ENCODE data around the gene WDR46. TPM values are rescaled to one million over a fixed set of nuclear protein-coding genes. Genes with fewer than 3 reads are reported as not detected.
A peak's percentile ranks its signal among the peaks of the same experiment; 100 is the strongest.
"Not testable (repeated sequence)": the region's sequence is repeated elsewhere in the genome, so short reads cannot be mapped to it uniquely, and the experiment has no call there.

WDR46 gene
- total and polyA plus RNA-seq, 4 donors: 31.7 to 60.5 (median 52.8) TPM

DNA sequence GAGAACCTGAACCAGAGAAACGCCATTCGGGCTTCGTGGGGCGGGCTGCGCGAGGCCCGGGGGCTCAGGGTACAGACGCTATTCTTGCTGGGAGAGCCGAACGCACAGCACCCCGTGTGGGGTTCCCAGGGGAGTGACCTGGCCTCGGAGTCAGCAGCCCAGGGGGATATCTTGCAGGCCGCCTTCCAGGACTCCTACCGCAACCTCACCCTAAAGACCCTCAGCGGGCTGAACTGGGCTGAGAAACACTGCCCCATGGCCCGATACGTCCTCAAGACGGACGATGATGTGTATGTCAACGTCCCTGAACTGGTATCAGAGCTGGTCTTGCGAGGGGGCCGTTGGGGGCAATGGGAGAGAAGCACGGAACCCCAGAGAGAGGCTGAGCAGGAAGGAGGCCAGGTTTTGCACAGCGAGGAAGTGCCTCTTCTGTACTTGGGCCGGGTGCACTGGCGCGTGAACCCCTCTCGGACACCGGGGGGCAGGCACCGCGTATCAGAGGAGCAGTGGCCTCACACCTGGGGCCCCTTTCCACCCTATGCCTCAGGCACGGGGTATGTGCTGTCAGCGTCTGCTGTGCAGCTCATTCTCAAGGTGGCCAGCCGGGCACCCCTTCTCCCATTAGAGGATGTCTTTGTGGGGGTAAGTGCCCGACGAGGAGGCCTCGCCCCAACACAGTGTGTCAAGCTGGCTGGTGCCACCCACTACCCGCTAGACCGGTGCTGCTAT, 11.2 kb downstream of the WDR46 start:
- WGBS (ENCODE audit: insufficient coverage): 36% methylated on average over 35 of the region's 39 CpGs
- Histone ChIP-seq H3K9me3 (ENCODE audit: control insufficient read depth, insufficient read depth, low read length) (no peaks in the 10 kb centered on the region), H3K4me1 (ENCODE audit: control insufficient read depth, insufficient read depth, low read length) (peaks cover 36% of the 10 kb centered on the region), H3K27ac (ENCODE audit: low read depth, low read length) (peak overlapping the region; percentile 87), H3K36me3 (ENCODE audit: control insufficient read depth, insufficient read depth, low read length) (peaks cover 78% of the 10 kb centered on the region), H3K4me3 (ENCODE audit: low read depth, low read length) (peak overlapping the region; percentile 66), H3K27me3 (ENCODE audit: control insufficient read depth, insufficient read depth, low read length) (no peaks in the 10 kb centered on the region)
- peak in 1 of 6 donors; percentile 19 for DNase-seq (ENCODE audit: low read depth in 4 of 6, low spot score in 6 of 6)

DNA sequence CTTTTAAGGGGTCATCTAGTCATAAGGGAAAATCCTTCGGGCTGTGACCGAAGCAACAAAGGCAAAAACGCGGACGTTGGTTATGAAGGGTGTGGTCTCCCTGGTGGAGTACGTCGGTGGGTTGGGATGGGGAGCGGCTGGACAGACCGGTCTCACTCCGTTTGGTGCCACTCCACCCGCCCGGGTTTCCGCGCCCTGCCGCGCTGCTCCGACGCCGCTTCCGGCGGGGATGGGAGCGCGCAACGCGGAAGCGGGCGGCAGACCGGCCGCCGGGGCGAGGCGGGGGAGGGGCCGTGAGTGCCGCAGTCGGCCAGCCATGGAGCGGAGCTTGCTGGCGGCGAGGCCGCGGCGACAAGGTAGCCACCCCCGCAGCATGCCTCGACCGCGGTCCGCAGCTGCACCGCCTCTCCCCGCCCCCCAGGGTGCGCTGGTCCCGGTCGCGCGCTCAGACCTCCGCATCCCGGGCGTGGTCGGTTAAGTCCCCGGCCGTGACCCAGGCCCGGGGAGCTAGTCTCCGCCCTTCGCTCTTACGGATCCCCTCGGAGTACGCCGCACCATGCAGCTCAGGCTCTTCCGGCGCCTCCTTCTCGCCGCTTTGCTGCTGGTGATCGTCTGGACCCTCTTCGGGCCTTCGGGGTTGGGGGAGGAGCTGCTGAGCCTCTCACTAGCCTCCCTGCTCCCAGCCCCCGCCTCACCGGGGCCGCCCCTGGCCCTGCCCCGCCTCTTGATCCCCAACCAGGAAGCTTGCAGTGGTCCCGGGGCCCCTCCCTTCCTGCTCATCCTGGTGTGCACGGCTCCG, 12.0 kb downstream of the WDR46 start, which contains the start of gene B3GALT4:
TSS of gene B3GALT4 (plus strand) at position 260 of the 799 bp plus-strand sequence. CDS start at position 557, 297 bp downstream.
- Histone ChIP-seq H3K27me3 (ENCODE audit: control insufficient read depth, insufficient read depth, low read length) (no peaks in the 10 kb centered on the region), H3K4me1 (ENCODE audit: control insufficient read depth, insufficient read depth, low read length) (peaks cover 36% of the 10 kb centered on the region), H3K36me3 (ENCODE audit: control insufficient read depth, insufficient read depth, low read length) (peaks cover 71% of the 10 kb centered on the region)

DNA sequence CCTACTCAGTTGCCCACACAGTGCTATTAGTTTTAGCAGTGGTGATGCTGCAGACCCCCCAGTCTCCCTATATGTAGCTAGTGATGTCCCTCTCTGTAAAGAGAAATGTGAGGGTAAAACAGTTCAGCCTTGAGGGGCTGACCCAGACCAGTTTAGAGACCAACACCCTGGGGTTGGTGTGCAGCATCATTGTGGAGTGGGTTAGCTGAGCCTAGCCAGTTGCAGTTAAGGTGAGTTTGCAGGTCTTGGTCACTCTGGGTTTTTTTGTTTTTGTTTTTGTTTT, 12.5 kb downstream of the WDR46 start:
- H3K4me3 ChIP-seq (ENCODE audit: low read depth, low read length): peak overlapping the region; percentile 66
- DNase-seq (ENCODE audit: low read depth in 4 of 6, low spot score in 6 of 6): no peak
- H3K36me3 ChIP-seq (ENCODE audit: control insufficient read depth, insufficient read depth, low read length): peaks cover 67% of the 10 kb centered on the region
- H3K27me3 ChIP-seq (ENCODE audit: control insufficient read depth, insufficient read depth, low read length): no peaks in the 10 kb centered on the region
- H3K4me1 ChIP-seq (ENCODE audit: control insufficient read depth, insufficient read depth, low read length): peaks cover 36% of the 10 kb centered on the region
- H3K27ac ChIP-seq (ENCODE audit: low read depth, low read length): peak overlapping the region; percentile 75
- H3K9me3 ChIP-seq (ENCODE audit: control insufficient read depth, insufficient read depth, low read length): no peaks in the 10 kb centered on the region

More for the DNA sequence above, 12.0 kb downstream of the WDR46 start, which contains the start of gene B3GALT4:
- H3K4me3 ChIP-seq (ENCODE audit: low read depth, low read length): peak within 1 kb of the TSS; percentile 66
- under 1% methylated on average over 80 of the region's 80 CpGs for WGBS (ENCODE audit: insufficient coverage)
- DNase-seq (ENCODE audit: low read depth in 4 of 6, low spot score in 6 of 6): peak in 2 of 6 donors; percentile 81 to 87
- H3K9me3 ChIP-seq (ENCODE audit: control insufficient read depth, insufficient read depth, low read length): no peaks in the 10 kb centered on the region
- peak within 1 kb of the TSS; percentile 87 for H3K27ac ChIP-seq (ENCODE audit: low read depth, low read length)

DNA sequence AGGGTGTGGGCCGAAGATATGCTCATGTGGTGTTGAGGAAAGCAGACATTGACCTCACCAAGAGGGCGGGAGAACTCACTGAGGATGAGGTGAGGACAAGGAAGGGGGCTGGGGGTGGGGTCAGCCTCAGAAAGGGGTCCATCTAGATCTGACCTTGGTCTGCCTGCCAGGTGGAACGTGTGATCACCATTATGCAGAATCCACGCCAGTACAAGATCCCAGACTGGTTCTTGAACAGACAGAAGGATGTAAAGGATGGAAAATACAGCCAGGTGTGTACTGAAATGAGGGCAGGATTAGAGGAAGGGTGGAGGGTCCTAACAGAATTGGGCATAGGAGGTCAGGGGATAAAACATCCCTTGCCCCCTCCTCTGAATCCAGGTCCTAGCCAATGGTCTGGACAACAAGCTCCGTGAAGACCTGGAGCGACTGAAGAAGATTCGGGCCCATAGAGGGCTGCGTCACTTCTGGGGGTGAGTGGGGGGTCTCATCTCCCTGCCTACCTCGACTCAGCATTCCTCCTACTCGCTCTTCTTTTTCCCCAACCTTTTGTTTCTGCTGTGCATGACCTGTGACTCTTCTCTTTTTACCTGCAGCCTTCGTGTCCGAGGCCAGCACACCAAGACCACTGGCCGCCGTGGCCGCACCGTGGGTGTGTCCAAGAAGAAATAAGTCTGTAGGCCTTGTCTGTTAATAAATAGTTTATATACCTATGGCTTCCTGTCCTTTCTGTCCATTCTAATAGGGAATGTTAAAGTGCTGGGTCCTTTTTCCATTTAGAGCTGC, 13.1 kb downstream of the WDR46 start:
- H3K36me3 ChIP-seq (ENCODE audit: control insufficient read depth, insufficient read depth, low read length): peaks cover 67% of the 10 kb centered on the region
- H3K9me3 ChIP-seq (ENCODE audit: control insufficient read depth, insufficient read depth, low read length); H3K27me3 ChIP-seq (ENCODE audit: control insufficient read depth, insufficient read depth, low read length); DNase-seq (ENCODE audit: low read depth in 4 of 6, low spot score in 6 of 6): not testable (repeated sequence)
- H3K4me3 ChIP-seq (ENCODE audit: low read depth, low read length): peak overlapping the region; percentile 66
- WGBS (ENCODE audit: insufficient coverage): 75% methylated on average over 3 of the region's 16 CpGs
- peak overlapping the region; percentile 75 for H3K27ac ChIP-seq (ENCODE audit: low read depth, low read length)
- peaks cover 40% of the 10 kb centered on the region for H3K4me1 ChIP-seq (ENCODE audit: control insufficient read depth, insufficient read depth, low read length)

DNA sequence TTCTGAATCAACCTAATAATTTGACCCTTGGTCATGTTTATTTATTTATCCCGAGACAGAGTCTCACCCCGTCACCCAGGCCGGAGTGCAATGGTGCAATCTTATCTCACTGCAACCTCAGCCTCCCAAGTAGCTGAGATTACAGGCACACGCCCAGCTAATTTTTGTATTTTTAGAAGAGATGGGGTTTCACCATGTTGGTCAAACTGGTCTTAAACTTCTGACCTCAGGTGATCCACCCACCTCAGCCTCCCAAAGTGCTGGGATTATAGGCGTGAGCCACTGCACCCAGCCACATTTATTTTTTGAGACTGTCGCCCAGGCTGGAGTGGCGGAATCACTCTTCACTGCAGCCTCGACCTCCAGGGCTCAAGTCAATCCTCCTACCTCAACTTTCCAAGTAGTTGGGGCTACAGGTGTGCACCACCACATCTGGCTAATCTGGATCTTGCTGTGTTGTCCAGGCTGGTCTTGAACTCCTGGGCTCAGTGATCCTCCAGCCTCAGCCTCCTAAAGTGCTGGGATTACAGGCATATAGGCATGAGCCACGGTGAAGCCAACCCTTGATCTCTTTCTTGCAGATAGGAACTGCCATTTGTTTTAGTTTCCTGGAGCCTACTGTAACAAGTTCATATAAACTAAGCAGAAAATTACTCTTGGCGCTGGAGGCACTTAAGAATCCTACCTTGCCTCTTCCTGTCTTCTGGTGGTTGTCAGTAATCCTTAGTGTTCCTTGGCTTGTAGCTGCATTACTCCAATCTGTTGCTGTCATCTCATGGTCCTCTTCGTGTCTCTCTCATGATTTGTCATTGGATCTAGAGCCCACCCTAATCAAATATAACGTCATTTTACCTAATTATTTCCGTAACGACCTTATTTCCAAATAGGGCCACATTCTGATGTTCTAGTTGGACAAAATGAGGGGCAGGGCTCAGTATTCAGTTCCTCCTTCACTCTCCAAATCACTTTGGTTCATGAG, 14.8 kb downstream of the WDR46 start:
- DNase-seq (ENCODE audit: low read depth in 4 of 6, low spot score in 6 of 6): no peak
- Histone ChIP-seq H3K36me3 (ENCODE audit: control insufficient read depth, insufficient read depth, low read length) (peaks cover 50% of the 10 kb centered on the region), H3K4me1 (ENCODE audit: control insufficient read depth, insufficient read depth, low read length) (peaks cover 45% of the 10 kb centered on the region), H3K4me3 (ENCODE audit: low read depth, low read length) (no peak overlapping the region), H3K27me3 (ENCODE audit: control insufficient read depth, insufficient read depth, low read length) (no peaks in the 10 kb centered on the region), H3K9me3 (ENCODE audit: control insufficient read depth, insufficient read depth, low read length) (no peaks in the 10 kb centered on the region), H3K27ac (ENCODE audit: low read depth, low read length) (no peak overlapping the region)
- 88% methylated on average over 6 of the region's 14 CpGs for WGBS (ENCODE audit: insufficient coverage)

DNA sequence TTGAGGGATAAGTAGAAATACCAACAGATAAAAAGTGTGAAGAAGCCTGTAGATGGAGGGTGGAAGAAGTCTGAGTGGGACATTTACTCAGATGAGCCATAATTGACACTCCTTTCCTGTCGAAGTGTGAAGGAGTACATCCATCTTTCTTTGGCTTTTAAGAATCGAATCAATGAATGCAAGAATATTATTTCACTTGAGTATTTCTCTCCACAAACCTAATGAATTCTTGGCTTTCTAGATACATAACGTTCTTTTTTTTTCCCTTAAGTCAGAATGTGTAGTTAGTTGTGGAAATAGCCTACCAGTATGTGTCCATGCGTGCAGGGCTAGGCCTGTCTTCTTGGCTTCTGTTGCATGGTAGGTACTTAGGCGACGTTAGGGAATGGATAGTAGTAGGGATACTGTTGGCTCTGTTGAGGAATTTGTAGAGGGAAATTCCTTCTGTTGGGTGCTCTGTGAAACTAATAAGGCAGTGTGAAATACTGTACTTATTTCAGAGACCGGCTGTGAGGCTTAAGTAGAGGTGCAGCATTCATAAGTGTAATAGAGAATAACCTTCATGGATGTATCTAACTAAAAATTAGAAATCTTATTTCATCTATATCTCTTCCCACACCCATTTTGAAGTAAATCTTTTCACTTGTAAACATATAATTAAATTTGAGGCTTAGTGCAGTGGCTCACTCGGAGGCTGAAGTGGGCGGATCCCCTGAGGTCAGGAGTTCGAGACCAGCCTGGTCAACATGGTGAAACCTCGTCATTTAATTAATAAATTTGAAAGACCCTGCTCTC, 15.7 kb downstream of the WDR46 start:
- DNase-seq (ENCODE audit: low read depth in 4 of 6, low spot score in 6 of 6): no peak
- peaks cover 50% of the 10 kb centered on the region for H3K36me3 ChIP-seq (ENCODE audit: control insufficient read depth, insufficient read depth, low read length)
- peaks cover 43% of the 10 kb centered on the region for H3K4me1 ChIP-seq (ENCODE audit: control insufficient read depth, insufficient read depth, low read length)
- H3K4me3 ChIP-seq (ENCODE audit: low read depth, low read length): peak overlapping the region; percentile 99
- H3K27me3 ChIP-seq (ENCODE audit: control insufficient read depth, insufficient read depth, low read length): no peaks in the 10 kb centered on the region
- H3K27ac ChIP-seq (ENCODE audit: low read depth, low read length): no peak overlapping the region
- no peaks in the 10 kb centered on the region for H3K9me3 ChIP-seq (ENCODE audit: control insufficient read depth, insufficient read depth, low read length)
- 86% methylated on average over 4 of the region's 11 CpGs for WGBS (ENCODE audit: insufficient coverage)

DNA sequence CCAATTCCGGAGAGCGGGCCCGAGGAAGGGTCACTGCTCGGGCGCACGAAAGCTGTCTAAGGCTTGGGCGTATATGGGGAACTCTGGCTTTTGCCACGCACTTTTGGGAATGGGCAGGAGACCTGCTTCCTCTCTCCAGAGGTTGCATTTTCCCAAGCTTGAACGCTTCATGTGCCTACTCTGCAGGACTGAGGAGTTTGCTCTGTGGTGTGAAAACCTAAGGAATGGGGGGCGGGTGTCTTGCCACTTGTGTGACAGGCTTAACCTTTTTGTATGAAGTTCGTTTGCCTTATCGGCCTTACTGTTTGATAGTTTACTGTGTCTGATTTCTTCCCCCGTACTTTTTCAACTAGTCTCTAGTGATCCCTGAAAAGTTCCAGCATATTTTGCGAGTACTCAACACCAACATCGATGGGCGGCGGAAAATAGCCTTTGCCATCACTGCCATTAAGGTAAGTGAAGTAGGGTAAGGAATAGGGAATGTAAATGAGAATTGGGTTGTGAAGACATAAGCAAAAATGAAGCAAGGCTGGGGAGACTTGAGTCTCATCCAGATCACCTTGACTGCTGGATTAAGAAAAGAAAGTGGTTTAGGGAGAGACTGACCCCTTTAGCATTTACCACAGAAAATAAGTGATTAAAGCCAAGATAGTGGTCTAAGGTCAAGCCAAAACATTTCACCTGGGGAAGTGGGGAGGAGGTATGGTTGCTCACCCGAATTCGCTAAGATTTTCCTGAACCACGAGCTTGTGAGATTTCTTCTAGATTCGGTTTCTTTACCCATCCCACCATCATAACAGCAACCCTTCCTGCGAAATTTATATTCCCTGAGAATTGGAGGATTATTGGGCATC, 16.5 kb downstream of the WDR46 start:
- no peak for DNase-seq (ENCODE audit: low read depth in 4 of 6, low spot score in 6 of 6)
- H3K36me3 ChIP-seq (ENCODE audit: control insufficient read depth, insufficient read depth, low read length): peaks cover 50% of the 10 kb centered on the region
- no peaks in the 10 kb centered on the region for H3K27me3 ChIP-seq (ENCODE audit: control insufficient read depth, insufficient read depth, low read length)
- H3K4me3 ChIP-seq (ENCODE audit: low read depth, low read length): peak overlapping the region; percentile 99
- H3K9me3 ChIP-seq (ENCODE audit: control insufficient read depth, insufficient read depth, low read length): no peaks in the 10 kb centered on the region
- WGBS (ENCODE audit: insufficient coverage): 0% methylated on average over 11 of the region's 22 CpGs
- H3K4me1 ChIP-seq (ENCODE audit: control insufficient read depth, insufficient read depth, low read length): peaks cover 35% of the 10 kb centered on the region
- peak overlapping the region; percentile 97 for H3K27ac ChIP-seq (ENCODE audit: low read depth, low read length)
